ENCODE measurements around the gene CARM1. TPM values are rescaled to one million over a fixed set of nuclear protein-coding genes. Genes with fewer than 3 reads are reported as not detected.

The CARM1 gene
- total RNA-seq, 1 donor from 2014 or later, result 89.3 TPM

DNA sequence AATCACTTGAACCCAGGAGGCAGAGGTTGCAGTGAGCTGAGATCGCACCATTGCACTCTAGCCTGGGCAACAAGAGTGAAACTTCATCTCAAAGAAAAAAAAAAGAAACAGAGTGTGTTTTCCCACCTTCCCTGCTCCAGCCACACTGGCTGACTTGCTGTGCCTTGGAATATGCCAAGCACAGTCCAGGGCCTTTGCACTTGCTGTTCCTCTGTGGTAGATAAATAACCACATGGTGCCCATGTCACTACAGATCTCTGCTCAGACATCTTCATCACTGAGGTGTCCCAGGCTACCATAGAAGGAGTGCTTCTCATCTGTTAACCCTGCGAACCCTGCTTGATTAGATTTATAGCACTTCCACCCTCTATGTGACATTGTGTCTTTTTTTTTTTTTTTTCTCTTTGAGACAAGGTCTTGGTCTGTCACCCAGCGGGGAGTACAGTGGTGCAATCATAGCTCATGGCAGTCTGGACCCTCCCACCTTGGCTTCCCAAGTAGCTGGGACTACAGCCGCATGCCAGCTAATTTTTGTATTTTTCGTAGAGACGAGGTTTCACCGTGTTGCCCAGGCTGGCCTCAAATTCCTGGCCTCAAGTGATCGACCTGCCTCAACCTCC is 99.9 kb downstream of the CARM1 start:
- Mint-ChIP-seq H3K4me1 (ENCODE audit: low read depth) (peaks cover 19% of the 10 kb centered on the region), H3K36me3 (ENCODE audit: low read depth) (no peaks in the 10 kb centered on the region), H3K9me3 (no peaks in the 10 kb centered on the region), H3K4me3 (ENCODE audit: low read depth) (no peak overlapping the region), H3K27me3 (ENCODE audit: low read depth) (no peaks in the 10 kb centered on the region), H3K27ac (no peak overlapping the region)
- DNase-seq (ENCODE audit: low spot score), result no peak
- intact Hi-C loops (cut with micrococcal nuclease), result no loop called here

Other genes with a start within 250 kb of the CARM1 start
- gene SLC44A2, start 246.0 kb upstream of the CARM1 start, total RNA-seq, result 83.0 and 87.4 TPM in 2 replicates
- gene ILF3, start 217.2 kb upstream of the CARM1 start, total RNA-seq, result 509 and 523 TPM in 2 replicates
- gene QTRT1, start 170.1 kb upstream of the CARM1 start, total RNA-seq, result 67.2 and 75.0 TPM in 2 replicates
- gene DNM2, start 153.5 kb upstream of the CARM1 start, total RNA-seq, result 185 and 198 TPM in 2 replicates
- gene TMED1, start 35.3 kb upstream of the CARM1 start, total RNA-seq, result 16.7 and 17.9 TPM in 2 replicates
- gene C19orf38, start 23.1 kb upstream of the CARM1 start, total RNA-seq, result 3.9 and 4.3 TPM in 2 replicates
- 25.0 and 25.9 TPM in 2 replicates for gene YIPF2, start 57.1 kb downstream of the CARM1 start, total RNA-seq
- 18.8 and 19.0 TPM in 2 replicates for gene TIMM29, start 57.3 kb downstream of the CARM1 start, total RNA-seq
- gene SMARCA4, start 89.5 kb downstream of the CARM1 start, total RNA-seq, result 149 and 158 TPM in 2 replicates
- 138 and 140 TPM in 2 replicates for gene LDLR, start 217.9 kb downstream of the CARM1 start, total RNA-seq